Urothelium cell line (cell line): Measurements from ENCODE around the gene MICU1.
"Not testable (repeated sequence)": the region's sequence is repeated elsewhere in the genome, so short reads cannot be mapped to it uniquely, and the experiment has no call there.

Experiments used
- DNase-seq: peaks from one replicate; pipeline ENCODE4 v3.0.0; 2011; ENCODE audit warnings: low spot score, mixed read lengths
- FAIRE-seq: peaks from 2 replicates; lab custom pipeline; 2011; peaks lifted over from hg19 to GRCh38; lab: Jason Lieb, UNC

Gene MICU1

DNA sequence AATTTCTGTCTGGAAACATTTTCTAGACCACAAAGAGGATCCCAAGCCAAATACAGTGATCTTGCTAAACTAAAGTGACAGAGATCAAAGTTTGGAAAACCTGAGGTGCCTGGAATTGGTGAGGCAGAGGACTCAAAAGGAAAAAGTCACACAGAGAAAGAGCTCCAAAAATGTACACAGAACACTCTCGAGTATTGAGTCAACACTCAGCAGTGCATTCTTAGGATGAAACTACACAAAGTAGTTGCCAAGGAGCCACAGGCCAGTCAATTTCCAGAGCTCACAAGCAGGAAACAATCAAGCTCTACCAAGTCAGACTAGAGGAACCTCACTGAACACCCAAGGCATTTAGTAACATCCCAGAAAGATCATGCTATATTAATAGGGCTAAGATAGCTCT is 61.3 kb downstream of the MICU1 start:
- no peak for DNase-seq
- FAIRE-seq = no peak

DNA sequence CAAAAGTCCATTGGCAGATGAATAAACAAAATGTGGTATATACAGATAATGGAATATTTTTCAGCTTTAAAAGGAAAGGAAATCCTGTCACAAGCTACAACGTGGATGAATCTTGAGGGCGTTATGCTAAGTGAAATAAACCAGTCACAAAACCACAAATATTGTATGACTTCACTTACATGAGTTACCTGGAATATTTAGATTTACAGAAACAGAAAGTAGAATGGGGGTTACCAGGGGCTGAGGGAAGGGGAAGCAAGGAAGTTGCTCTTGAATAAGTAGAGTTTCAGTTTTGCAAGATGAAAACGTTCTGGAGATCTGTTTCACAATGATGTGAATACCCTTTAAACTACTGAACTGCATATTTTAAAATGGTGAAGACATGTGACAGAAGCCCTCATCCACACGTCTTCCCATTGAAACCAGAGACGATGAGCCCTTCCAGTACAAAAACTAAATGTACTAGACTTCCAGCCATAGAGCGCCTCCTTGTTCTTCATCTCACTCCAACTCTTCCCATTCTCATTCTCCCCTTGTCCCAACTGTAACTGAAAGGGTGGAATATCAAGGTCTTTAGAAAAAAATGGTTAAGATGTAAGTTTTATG is 62.4 kb downstream of the MICU1 start:
- DNase-seq = no peak
- FAIRE-seq = no peak

DNA sequence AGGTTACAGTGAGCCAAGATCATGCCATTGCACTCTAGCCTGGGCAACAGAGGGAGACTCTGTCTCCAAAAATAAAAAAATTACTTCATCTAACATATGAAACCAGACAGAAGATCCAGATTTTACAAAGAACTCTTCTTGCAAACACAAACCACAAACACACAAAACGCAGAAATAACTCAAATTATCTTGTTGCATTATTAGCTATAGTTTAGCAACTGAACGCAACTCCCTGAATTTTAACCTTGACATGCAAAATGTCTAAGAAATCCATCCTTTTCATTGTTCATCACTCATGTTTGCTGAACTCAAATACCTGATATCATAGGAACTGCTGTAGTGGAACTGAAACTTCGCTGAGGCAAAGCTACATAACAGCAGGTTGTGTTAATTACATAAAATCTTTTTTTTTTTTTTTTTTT is 64.1 kb downstream of the MICU1 start:
- FAIRE-seq (no peak), DNase-seq (no peak)

DNA sequence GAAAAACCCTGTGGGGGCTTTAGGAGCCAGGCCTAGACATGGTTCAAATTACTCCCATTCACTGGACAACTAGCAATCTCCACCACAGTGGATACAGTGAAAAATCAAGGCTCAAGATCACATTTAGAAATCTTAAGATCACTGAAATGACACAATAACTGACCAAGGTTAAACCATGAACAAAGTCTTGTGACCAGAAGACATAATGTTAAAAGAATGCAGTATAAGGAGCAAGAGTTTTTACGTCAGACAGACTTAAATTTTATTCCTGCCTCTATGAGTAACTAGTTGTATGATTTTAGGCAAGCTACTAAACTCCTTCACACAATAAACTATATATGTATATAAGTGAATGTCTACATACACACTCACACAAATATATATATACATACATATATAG is 68.5 kb downstream of the MICU1 start:
- DNase-seq (no peak), FAIRE-seq (no peak)

DNA sequence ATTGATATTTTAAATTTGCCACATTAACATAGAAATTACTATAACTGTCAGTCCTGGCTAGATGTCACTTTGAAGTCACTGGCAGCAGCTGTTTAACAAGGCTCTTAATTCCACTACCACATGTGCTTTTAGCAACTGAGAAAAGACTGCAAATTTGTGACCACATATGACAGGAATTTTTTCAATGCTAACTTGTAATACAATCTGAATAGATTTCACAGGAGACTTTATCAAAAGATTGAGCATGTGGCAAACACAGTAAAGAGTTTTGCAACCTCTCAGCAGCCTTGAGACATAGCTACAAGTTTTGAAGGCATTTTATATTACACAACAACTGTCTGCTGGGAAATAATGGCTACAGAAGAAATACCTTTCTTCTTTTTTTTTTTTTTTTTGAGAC is 73.0 kb downstream of the MICU1 start:
- DNase-seq = no peak
- FAIRE-seq = no peak

DNA sequence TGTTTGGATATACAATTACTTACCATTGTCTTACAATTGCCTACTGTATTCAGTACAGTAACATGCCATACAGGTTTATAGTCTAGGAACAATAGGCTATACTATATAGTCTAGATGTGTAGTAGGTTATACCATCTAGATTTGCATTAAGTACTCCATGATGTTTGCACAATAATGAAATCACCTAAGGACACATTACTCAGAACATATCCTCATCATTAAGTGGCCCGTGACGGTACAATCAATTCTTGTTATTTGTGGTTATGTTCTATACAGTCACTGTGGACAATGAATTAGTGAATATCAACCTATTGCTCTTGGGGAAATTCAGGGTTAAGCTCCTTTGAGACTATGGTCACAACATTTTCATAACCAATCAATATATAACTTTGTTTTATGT is 75.6 kb downstream of the MICU1 start:
- DNase-seq = no peak
- no peak for FAIRE-seq

DNA sequence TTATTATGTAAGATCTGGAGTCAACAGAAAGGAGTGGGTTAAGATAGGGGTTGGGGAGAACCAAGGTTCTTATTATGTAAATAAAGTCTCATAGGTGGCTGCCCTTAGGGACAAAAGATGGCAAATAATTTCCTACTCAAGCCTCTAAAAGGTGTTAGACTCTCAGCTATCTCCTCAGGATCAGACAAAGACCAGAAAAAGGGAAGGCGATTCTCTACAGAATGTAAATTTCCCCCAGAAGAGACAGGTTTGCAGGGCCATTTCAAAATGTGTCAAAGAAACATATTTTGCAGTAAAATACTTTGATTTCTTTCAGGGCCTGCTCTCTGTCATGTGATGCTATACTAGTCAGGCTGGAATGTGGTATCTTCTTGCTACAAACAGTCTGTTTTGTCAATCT is 80.3 kb downstream of the MICU1 start:
- DNase-seq = no peak
- FAIRE-seq = no peak

DNA sequence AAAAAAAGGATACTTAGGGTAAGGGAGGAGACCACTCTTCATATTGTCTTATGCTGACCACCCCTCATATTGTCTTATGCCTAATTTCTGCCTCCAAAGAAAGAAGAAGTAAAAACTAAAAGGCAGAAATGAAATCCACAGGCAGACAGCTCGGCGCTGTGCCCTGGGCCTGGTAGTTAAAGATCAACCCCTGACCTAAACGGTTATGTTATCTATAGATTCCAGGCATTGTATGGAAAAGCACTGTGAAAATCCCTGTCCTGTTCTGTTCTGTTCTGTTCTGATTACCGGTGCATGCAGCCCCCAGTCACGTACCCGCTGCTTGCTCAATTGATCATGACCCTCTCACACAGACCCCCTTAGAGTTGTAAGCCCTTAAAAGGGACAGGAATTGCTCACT is 82.0 kb downstream of the MICU1 start:
- DNase-seq, FAIRE-seq: not testable (repeated sequence)

DNA sequence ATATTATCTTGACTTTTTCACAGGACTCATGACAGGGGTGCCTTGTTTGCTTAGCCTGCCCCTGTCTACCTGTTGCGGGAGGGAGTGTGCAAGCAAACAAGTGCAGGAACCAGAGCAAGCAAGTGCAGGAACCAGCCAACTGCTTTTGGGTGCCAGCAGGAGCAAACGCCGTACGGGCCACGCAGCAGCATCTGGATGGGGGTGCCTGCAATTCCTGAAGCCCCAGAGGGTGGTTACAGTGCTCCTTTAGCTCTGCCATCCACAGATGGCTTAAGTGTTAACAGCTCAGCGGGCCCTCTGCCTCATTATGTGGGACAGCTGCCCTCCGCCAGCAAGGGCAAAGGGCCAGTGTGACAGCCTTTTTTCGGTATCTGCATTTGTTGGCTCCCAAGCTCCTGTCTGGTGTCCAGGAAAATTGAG is 83.5 kb downstream of the MICU1 start:
- FAIRE-seq = no peak
- DNase-seq = no peak

DNA sequence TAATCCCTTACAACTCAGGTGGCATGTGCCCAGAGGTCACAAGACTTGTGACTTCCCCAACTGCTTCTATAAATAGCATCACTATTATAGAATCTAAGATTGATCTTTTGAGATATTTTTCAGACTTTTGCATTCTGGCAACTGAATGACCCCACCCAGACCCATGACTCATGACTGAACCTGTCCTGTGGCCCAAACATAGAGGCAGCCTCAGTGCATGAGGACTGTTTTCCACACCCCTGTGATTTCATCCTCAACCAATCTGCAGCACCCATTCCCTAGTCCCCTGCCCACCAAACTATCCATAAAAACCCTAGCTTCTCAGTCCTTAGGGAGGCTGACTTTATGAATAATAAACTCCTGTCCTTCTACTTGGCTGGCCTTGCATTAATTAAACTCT is 84.5 kb downstream of the MICU1 start:
- DNase-seq (no peak), FAIRE-seq (no peak)

DNA sequence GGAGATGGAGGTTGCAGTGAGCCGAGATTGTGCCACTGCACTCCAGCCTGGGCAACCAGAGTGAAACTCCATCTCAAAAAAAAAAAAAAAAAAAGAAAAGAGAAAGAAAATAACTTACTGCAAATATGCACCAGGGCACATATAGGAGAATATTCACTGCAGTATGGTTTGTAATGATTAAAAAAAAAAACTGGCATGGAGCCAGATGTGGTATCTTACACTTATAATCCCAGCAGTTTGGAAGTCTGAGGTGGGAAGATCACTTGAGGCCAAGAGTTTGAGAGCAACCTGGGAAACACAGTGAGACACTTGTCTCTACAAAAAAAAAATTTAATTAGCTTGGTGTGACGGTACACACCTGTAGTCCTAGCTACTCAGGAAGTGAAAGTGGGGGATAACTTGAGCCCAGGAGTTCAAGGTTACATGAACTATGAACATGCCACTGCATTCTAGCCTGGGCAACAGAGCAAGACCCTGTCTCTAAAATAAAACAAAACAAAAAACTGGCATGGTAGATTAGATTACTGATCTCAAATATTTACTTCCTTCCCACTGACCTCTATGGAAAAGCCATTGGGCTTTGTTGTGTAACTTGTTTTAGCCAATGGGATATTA is 85.6 kb downstream of the MICU1 start:
- no peak for FAIRE-seq
- DNase-seq = no peak

DNA sequence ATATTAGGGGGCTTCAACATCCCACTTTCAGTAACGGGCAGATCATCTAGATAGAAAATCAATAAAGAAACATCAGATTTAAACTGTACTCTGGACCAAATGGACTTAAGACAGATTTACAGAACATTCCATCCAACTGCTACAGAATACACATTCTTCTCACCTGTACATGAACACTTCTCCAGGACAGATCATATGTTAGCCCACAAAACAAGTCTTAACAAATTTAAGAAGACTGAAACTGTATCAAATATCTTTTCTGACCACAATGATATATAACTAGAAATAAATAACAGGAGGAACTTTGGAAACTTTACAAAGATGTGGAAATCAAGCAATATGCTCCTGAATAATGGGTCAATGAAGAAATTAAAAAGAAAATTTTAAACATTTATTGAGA is 86.7 kb downstream of the MICU1 start:
- FAIRE-seq (no peak), DNase-seq (no peak)

DNA sequence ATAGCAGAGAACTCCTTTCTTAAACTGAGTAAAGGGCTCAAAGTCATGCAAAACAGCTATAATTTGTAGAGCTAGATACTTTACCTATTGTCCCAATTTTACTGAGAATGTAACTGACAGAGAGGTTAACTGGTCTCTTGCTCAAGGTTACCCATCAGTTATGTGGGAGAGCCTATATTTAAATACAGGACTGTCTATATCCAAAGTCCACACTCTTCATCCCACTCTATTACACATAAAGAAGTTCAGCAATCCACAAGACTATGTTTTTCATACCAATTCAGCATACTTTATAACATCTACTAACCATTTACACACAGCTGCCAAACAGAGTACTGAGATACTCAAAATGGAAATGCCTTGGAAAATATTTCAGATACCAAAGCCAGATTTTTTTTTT is 100.2 kb downstream of the MICU1 start:
- DNase-seq (no peak), FAIRE-seq (no peak)

DNA sequence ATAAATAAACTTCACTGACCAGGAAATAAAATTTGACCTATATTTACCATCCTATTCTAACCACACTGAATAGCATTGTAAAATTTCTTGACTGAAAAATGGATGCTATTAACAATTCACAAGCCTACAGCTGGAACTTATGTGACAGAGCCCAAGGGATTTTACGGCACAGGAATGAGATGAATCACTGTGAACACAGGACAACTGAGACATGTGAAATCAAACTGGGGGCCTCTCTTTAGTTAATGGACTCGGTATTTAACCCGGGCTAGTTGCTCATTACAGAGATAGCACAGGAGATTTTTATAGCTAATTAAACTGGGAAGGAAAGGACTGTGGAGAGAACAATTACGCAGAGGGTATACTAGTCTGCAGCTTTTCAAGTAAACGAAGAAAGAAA is 100.6 kb downstream of the MICU1 start:
- DNase-seq (no peak), FAIRE-seq (no peak)

DNA sequence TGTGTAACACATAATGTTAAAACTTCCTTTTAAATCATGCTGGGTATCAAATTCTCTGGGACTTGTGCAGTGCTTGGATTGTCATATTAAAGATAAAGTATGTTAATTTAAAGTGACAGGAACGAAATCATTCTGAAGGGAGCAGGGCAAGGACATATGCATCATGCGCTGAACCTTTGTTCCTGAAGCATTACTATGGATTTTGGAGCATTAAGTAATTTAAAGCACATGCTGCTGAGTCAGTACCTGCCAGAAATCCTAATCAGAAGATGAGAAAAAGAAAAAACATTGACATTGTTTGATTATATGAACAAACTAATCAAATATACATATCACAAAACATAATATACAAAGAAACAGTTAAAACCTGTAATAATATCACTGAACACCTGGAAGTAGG is 101.4 kb downstream of the MICU1 start:
- no peak for DNase-seq

DNA sequence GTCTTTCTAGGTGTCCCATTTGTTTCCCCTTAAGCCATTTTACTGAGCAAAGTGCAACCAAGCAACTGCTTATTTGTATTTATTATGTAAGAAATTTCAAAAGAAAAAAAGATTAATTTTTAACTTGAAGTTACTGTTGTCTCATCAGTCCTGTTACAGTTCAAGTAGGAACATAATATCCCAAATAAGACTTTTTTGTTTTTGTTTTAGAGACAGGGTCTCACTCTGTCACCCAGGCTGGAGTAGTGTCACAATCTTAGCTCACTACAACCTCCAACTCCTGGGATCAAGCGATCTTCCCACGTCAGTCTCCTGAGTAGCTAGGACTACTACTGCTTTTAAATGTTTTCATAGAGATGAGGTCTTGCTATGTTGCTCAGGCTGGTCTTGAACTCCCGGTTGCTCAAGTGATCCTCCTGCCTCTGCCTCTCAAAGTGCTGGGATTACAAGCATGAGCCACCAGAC is 101.9 kb downstream of the MICU1 start:
- FAIRE-seq (no peak), DNase-seq (no peak)

More for the DNA sequence above, 101.4 kb downstream of the MICU1 start:
- FAIRE-seq = peak; percentile 48

DNA sequence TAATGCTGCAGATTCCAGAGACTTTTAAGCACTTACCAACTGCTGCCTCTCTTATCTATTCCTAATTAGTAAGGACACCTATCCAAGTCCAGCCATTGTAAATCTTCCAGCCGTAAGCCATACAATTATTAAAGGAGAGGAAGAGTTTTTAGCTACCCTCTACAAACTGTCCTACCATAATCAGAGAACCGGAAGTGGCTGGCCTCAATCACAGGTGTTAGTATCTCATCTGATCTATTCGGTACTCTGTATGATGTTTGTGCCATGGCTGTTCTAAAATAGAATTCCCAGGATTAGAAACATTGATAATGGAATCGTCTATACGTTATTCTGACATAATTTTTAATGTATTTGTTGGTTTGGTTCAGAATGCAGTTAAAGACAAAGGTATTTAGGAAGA is 102.8 kb downstream of the MICU1 start:
- no peak for FAIRE-seq

DNA sequence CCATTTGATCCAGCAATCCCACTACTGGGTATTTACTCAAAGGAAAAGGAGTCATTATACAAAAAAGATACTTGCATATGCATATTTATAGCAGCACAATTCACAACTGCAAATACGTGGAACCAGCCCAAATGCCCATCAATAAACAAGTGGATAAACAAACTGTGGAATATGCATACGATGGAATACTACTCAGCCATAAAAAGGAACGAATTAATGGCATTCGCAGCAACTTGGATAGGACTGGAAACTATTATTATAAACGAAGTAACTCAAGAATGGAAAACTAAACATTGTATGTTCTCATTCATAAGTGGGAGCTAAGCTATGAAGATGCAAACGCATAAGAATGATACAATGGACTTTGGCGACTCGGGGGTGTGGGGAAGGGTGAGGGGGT is 108.6 kb downstream of the MICU1 start:
- FAIRE-seq (peak; percentile 89), DNase-seq (no peak)

More for the DNA sequence above, 102.8 kb downstream of the MICU1 start:
- DNase-seq = no peak

DNA sequence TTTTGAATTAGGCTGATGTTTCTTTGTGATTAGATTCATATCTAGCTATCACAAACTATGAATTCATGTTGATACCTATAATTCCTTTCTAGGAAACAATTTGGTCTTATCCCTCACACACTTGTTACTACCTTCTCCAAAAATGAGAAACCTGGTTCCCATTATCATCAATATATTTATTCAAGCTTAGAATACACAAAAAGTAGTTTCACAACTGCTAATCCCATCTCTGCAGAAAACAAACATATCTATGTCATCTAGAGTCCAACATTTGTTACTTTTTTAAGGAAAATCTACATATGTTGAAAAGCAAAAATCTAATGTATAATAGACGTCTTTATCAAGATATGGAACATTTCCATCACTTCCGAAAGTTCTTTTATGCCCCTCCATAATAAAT is 110.4 kb downstream of the MICU1 start:
- no peak for FAIRE-seq
- DNase-seq = no peak

DNA sequence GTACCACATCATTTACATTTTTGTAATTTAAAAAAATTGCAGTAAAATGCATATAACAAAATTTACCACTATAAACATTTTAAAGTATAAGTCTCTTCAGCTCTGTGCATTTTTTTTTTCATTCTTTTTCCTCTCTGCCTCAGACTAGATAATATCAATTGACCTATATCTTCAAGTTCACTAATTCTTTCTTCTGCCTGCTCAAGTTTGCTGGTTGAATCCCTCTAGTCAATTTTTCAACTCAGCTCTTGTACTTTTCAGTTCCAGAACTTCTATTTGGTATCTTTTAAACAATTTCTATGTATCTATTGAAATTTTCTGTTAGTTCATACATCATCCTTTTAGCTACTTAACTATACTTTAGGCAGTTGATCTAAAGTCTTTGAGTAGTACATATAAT is 112.0 kb downstream of the MICU1 start:
- FAIRE-seq (no peak), DNase-seq (no peak)

DNA sequence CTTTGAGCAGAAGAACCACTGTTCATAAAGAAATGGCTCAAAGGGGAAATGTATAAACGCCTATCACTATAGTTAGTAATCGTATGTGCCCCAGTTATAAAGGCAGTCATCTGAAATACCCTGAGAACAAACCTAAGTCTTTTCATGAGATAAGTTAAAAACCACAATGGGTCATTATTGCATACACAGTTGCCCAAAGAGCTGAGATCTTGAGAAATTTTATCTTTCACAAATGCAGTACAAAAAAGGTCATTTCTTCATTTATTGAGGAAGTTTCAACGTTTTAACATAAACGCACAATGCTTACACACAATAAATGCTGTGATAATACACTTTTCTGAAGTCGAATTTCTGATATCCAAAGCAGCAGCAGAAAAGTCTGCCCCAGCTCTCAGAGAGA is 114.4 kb downstream of the MICU1 start:
- DNase-seq (no peak), FAIRE-seq (no peak)

DNA sequence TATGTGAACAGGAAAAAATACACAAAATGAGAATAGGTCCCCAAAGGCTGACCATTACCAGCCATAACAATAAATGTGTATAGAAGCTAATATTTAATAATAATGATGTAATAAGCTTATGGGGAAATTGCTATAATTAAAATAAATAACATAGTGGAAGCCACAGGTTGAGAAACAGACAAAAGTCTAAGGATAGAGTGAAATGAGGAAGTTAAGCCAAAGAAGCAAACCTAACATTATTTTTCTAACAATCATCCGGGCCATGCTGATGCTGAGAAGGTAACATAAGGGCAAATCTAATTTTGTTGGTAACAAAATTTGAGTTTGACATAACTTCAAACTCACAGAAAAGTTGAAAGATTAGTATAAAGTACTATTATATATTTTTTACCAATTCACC is 115.9 kb downstream of the MICU1 start:
- no peak for FAIRE-seq

More for the DNA sequence above, 115.9 kb downstream of the MICU1 start:
- no peak for DNase-seq
